Loucy (cell line): ENCODE data around the gene ANKRD49.

Experiments used
- H2AFZ ChIP-seq: fragments of 200-600 bp; sonication (generic); 2 replicates; pipeline ENCODE4 v1.6.0; 2016; ENCODE audit warnings: antibody characterized with exemption, mild to moderate bottlenecking, low read length, moderate library complexity
- H3F3A ChIP-seq: fragments of 200-600 bp; 2 replicates; pipeline ENCODE4 v1.6.0; 2016; ENCODE audit warnings: antibody characterized with exemption, low read depth, mild to moderate bottlenecking
- H3K27me3 ChIP-seq: fragments of 200-600 bp; sonication (generic); 2 replicates; pipeline ENCODE4 v1.6.1; 2014; ENCODE audit warnings: low read length, mild to moderate bottlenecking; ENCODE audit not compliant: insufficient read depth, poor library complexity, severe bottlenecking
- H3K36me3 ChIP-seq: fragments of 200-600 bp; sonication (generic); 2 replicates; pipeline ENCODE4 v1.6.1; 2016; ENCODE audit warnings: low read length; ENCODE audit not compliant: insufficient read depth
- H3K4me1 ChIP-seq: fragments of 200-600 bp; sonication (generic); 2 replicates; pipeline ENCODE4 v1.5.1; 2014; ENCODE audit warnings: low read length, mild to moderate bottlenecking; ENCODE audit not compliant: insufficient read depth, poor library complexity, severe bottlenecking
- H3K4me2 ChIP-seq: fragments of 200-600 bp; sonication (generic); 2 replicates; pipeline ENCODE4 v1.6.0; 2014; ENCODE audit warnings: antibody characterized with exemption, low read length, low read depth, mild to moderate bottlenecking; ENCODE audit not compliant: poor library complexity, severe bottlenecking
- H3K4me3 ChIP-seq: fragments of 200-600 bp; sonication (generic); 2 replicates; pipeline ENCODE4 v1.5.1; 2014; ENCODE audit warnings: low read length, mild to moderate bottlenecking, mixed read lengths; ENCODE audit not compliant: poor library complexity, severe bottlenecking
- H3K79me2 ChIP-seq: fragments of 200-600 bp; sonication (generic); 2 replicates; pipeline ENCODE4 v1.6.1; 2014; ENCODE audit warnings: low read length; ENCODE audit not compliant: insufficient read depth
- H3K9ac ChIP-seq: fragments of 200-600 bp; sonication (generic); 2 replicates; pipeline ENCODE4 v1.6.0; 2014; ENCODE audit warnings: mild to moderate bottlenecking, low read depth, low read length, moderate library complexity; ENCODE audit not compliant: poor library complexity, severe bottlenecking
- H3K9me2 ChIP-seq: fragments of 200-600 bp; sonication (generic); replicated peaks from 2 replicates; pipeline ENCODE4 v1.6.1; 2016; ENCODE audit warnings: low read depth, low read length, mixed read lengths
- H3K9me3 ChIP-seq: fragments of 200-600 bp; sonication (generic); 2 replicates; pipeline ENCODE4 v1.6.1; 2014; ENCODE audit warnings: mild to moderate bottlenecking, antibody characterized with exemption, low read length, low read depth; ENCODE audit not compliant: insufficient read depth
- H4K20me1 ChIP-seq: fragments of 200-600 bp; sonication (generic); 2 replicates; pipeline ENCODE4 v1.6.0; 2014; ENCODE audit warnings: antibody characterized with exemption, low read length, mild to moderate bottlenecking; ENCODE audit not compliant: insufficient read depth, poor library complexity, severe bottlenecking
- EZH2phosphoT487 ChIP-seq: fragments of 200-600 bp; IDR thresholded peaks from 2 replicates; pipeline ENCODE4 v1.6.1; 2018; ENCODE audit warnings: antibody characterized with exemption, mild to moderate bottlenecking, moderate library complexity, borderline replicate concordance
- TF ChIP-seq, protein P1 (sequence below): fragments of 200-600 bp; sonication (generic); conservative IDR thresholded peaks from 2 replicates; pipeline ENCODE4 v1.5.1; 2014; ENCODE audit warnings: mild to moderate bottlenecking, antibody characterized with exemption, low read length

Gene ANKRD49

DNA sequence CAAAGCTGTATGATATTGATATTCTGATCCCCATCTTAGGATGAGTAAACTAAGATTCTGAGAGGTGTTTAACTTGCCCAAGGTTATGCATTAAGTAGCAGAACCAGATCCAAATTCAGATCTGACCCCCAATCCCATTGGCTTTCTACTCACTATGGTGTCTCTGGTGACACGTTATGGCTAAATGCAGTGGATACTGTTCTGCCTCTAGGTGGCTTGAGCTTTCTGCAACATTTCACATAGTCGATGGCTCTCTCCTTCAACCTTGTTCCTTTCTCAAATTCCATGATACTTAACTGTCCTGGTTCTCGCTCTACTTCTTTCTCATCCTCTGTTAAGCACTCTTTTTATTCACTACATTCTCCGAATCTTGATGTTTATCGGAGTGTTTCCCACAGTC, 27.9 kb downstream of the ANKRD49 start:
- Histone ChIP-seq H3K4me3 (no peak overlapping the region), H3F3A (no peaks in the 10 kb centered on the region), H3K27me3 (no peaks in the 10 kb centered on the region), H3K36me3 (no peaks in the 10 kb centered on the region), H3K4me2 (no peak overlapping the region), H4K20me1 (no peaks in the 10 kb centered on the region), H3K9me3 (no peaks in the 10 kb centered on the region), H3K4me1 (no peaks in the 10 kb centered on the region), H3K9ac (no peak overlapping the region), H3K79me2 (no peaks in the 10 kb centered on the region), H2AFZ (no peak overlapping the region), H3K9me2 (no peaks in the 10 kb centered on the region)
- no peak for TF ChIP-seq EZH2phosphoT487
- TF ChIP-seq, protein P1, sequence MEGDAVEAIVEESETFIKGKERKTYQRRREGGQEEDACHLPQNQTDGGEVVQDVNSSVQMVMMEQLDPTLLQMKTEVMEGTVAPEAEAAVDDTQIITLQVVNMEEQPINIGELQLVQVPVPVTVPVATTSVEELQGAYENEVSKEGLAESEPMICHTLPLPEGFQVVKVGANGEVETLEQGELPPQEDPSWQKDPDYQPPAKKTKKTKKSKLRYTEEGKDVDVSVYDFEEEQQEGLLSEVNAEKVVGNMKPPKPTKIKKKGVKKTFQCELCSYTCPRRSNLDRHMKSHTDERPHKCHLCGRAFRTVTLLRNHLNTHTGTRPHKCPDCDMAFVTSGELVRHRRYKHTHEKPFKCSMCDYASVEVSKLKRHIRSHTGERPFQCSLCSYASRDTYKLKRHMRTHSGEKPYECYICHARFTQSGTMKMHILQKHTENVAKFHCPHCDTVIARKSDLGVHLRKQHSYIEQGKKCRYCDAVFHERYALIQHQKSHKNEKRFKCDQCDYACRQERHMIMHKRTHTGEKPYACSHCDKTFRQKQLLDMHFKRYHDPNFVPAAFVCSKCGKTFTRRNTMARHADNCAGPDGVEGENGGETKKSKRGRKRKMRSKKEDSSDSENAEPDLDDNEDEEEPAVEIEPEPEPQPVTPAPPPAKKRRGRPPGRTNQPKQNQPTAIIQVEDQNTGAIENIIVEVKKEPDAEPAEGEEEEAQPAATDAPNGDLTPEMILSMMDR, result peak; percentile 67

DNA sequence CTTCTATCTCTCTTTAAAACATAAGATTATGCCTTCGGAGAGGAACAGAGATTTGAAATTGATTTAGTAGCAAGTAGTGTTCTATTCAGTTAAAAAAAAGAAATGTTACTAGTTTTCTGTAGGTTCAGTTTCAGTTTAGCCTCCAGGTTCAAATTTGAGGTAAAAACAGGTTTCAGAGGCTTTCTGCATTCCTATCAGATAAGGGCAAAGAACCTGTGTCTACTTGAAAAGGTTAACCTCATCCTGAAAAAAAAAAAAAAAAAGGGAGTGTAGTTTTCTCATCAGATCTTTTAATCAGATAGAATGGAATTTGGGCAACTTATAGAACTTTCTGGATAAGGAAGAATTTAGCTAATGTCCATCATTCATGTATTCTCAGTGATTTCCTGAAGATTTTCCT, 30.6 kb downstream of the ANKRD49 start:
- no peaks in the 10 kb centered on the region for H3K79me2 ChIP-seq
- TF ChIP-seq EZH2phosphoT487, result no peak
- TF ChIP-seq, protein P1, result no peak
- no peak overlapping the region for H3K9ac ChIP-seq
- H3K4me2 ChIP-seq, result no peak overlapping the region
- H4K20me1 ChIP-seq, result no peaks in the 10 kb centered on the region
- H3K36me3 ChIP-seq, result no peaks in the 10 kb centered on the region
- no peaks in the 10 kb centered on the region for H3K9me2 ChIP-seq
- no peak overlapping the region for H3K4me3 ChIP-seq
- H3F3A ChIP-seq, result no peaks in the 10 kb centered on the region
- no peaks in the 10 kb centered on the region for H3K27me3 ChIP-seq
- no peaks in the 10 kb centered on the region for H3K4me1 ChIP-seq
- H3K9me3 ChIP-seq, result no peaks in the 10 kb centered on the region
- H2AFZ ChIP-seq, result no peak overlapping the region

GRCh38 chr11:94525546-94526324, 32.0 kb downstream of the ANKRD49 start:
- Histone ChIP-seq H3K27me3 (no peaks in the 10 kb centered on the region), H4K20me1 (no peaks in the 10 kb centered on the region), H3K9me2 (no peaks in the 10 kb centered on the region), H3K9ac (no peak overlapping the region), H3K4me2 (no peak overlapping the region), H3K4me1 (no peaks in the 10 kb centered on the region), H3K36me3 (no peaks in the 10 kb centered on the region), H2AFZ (0 out of 2 replicates have a peak overlapping the region, but pooled peaks have one; percentile 9), H3K9me3 (no peaks in the 10 kb centered on the region), H3K79me2 (no peaks in the 10 kb centered on the region), H3K4me3 (no peak overlapping the region), H3F3A (no peaks in the 10 kb centered on the region)
- TF ChIP-seq, protein P1, result no peak
- no peak for TF ChIP-seq EZH2phosphoT487
